Activated CD4-positive, CD25-positive, alpha-beta regulatory T cell treated with anti-CD3 and anti-CD28 coated beads, Interleukin-2, amount 50 U/mL, for 16 hours (primary cell): ENCODE measurements around the gene CCDC192.
"Not testable (repeated sequence)": the region's sequence is repeated elsewhere in the genome, so short reads cannot be mapped to it uniquely, and the experiment has no call there.

Experiments used
- DNase-seq: peaks from one replicate; pipeline ENCODE4 v3.0.0-alpha.2; 2020; ENCODE audit warnings: low read depth, low spot score

The CCDC192 gene

DNA sequence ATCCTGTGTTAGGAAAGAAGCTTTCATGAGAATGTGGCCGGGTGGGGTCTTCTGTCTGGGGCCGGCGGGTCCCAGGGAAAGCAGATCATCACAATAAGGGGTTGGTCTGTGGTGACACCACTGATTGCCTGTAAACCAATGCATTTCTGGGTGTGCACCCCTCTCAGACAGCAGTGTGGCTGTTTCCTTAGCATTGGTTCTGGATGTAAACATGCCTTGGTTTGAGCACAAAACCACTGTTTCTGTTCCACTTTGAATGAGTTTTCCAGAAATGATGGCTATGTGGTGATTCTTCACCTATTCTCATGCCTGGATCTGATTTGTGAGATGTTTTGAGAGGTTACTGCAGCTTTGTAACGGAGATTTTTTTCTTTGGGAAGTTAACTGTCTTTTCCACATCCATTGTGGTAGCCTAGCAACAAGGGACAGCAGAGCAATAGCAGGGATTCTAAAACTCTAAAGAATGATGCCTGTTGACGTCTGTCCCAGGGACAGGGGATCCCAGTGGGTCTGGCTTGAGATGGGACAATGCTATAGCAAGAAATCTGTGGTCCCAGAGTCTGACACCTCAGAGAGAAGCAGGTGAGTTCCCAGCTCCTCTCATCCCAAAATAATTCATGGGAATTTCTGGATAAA lies at the start of gene CCDC192:
CCDC192 (plus strand) TSS at position 466 of the 636 bp plus-strand sequence; CDS start at position 521, 55 bp downstream.
- no peak for DNase-seq

GRCh38 chr5:127656825-127657224 lies 46.4 kb upstream of the CCDC192 start:
- DNase-seq: no peak

GRCh38 chr5:127660047-127660733 lies 43.0 kb upstream of the CCDC192 start:
- no peak for DNase-seq

DNA sequence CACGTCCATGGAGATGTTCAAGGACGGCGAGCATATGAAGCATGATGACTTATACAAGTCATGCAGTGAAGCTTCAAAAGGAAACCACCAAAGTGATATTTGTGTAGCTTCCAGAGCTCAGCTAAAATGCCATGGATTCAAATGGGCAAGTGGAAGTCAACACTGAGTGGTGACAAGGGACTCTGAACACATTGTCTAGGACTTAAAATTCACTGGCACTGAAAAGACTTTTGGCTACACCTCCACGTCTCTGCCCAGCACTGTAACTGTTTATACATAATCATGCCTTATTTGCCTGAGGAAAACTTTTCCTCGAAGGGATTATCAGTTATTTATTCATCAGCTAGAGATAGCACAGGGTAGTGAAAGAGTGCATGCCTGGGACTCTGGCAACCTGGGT lies 39.1 kb upstream of the CCDC192 start:
- no peak for DNase-seq

DNA sequence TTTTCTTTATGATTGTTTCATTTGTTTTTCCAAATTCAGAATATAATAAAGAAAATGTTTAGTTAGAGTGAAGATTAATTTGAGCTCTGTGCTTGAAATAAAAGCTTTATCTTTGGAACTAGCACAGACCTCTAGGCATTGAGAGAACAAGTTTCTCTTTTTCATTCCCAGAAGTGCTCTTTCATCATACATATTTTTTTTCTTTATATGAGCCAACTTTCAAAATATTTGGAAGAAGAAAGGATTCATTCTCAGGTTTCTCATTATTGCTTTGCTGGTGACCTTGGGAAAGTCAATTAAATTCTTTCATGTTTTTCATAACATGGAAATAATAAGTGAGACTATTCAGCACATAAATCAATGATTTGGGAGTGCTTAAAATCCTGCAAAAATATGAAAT lies 37.5 kb upstream of the CCDC192 start:
- DNase-seq: no peak

DNA sequence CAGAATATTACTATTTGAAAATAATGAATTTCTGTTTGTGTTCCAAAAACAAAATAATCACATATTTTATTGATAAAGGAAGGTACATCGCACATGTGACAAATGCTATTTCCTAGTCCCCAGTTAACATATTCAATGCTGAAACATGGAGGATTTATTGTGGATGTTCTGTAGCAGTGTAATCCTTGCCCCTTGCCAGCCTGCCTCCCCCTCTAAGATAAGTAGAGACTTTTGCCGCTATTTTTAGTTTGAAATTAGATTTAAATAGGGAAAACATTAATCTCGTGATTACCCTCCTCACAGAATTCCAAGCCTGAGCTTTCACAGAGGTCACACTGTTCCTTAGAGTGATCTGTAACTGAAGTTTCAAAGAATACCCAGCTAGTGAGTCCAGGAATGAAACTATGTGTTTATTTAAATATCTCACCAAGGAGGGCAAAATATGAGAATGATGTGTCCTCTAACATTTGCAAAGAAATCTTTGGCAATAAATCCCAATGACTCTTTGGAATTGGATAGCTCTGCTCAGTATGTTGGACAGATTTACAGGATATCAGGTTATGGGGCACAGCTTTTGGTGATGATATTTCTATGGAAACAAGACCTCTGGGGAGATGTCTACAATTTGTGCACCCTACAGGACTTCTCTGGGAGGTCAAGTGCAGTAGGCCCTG lies 37.0 kb upstream of the CCDC192 start:
- no peak for DNase-seq

DNA sequence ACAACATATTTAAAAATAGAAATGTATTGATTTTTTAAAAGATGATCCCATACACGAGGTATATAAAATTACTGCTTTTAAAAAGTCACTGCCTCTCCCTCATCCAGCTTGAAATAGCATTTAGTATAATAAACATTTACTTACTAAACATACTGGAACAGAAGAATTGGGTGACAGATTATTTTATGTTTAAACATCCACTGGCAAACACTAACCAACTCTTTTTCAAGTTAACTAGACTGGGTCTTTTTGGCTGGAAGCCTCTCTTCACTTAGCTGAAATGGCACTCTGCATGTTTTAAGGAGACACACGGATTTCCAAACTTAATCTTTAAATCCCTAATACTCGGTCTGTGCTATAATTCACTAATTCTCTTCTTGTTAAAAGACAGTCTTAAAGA lies 35.3 kb upstream of the CCDC192 start:
- no peak for DNase-seq

- DNase-seq: no peak
Observed at GRCh38 chr5:127671218-127671617, 32.0 kb upstream of the CCDC192 start.

GRCh38 chr5:127673117-127673800 lies 29.9 kb upstream of the CCDC192 start:
- DNase-seq: no peak

GRCh38 chr5:127676951-127677350 lies 26.2 kb upstream of the CCDC192 start:
- DNase-seq: not testable (repeated sequence)

GRCh38 chr5:127679691-127680330 lies 23.4 kb upstream of the CCDC192 start:
- DNase-seq: not testable (repeated sequence)

DNA sequence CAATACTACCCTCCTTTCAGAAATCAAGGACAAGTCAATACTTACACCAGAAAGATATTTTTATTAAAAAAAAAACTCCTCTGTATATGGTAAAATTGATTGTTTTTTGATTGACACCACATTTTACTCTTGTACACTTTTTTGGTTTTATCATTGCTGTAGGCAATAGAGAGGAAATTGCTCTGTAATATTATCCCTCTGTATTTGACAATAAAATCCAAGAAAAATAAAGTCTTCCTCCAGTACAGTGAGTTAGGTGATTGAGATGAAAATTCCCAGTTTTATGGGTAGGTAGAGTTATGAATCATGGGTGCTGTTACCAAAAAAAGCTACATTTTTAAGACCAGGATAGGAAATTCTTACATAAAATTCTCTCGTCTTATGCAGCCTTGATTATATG lies 22.6 kb upstream of the CCDC192 start:
- no peak for DNase-seq

- no peak for DNase-seq
Observed at GRCh38 chr5:127683008-127683407, 20.2 kb upstream of the CCDC192 start.

- no peak for DNase-seq
Observed at GRCh38 chr5:127684726-127685467, 18.3 kb upstream of the CCDC192 start.

GRCh38 chr5:127685662-127686061 lies 17.5 kb upstream of the CCDC192 start:
- no peak for DNase-seq

- no peak for DNase-seq
Observed at GRCh38 chr5:127686424-127686823, 16.8 kb upstream of the CCDC192 start.

DNA sequence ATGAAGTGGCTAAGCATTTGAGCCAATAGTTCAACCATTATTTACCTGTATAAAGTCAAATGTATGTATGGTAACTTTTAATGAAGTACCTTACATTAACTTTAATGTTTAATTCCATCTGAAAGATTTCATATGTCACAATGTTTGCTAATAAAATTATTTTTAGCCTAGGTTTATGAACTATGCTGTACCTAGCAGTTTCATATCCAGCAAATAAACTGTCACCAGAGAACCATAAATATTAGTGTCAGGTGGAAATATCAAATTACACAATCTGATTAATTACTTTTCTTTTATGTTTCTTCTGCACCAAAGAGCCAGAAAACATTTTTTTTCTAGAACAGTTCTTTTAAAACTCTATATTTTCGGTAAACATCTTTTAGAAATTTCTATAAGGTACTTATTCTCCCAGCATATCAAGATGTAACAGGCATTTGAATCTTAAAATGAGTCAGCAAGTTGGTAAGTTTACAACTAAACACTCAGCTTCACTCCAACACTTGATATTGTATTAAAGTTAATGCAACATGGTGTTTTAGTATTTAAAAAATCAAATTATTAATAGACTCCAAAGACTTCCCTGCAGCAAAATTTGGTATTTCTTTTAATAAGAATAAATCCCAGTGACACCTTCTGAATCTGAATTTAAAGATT lies 8.5 kb upstream of the CCDC192 start:
- DNase-seq: no peak

GRCh38 chr5:127695346-127695745 lies 7.8 kb upstream of the CCDC192 start:
- no peak for DNase-seq

- DNase-seq: no peak
Observed at GRCh38 chr5:127696683-127697082, 6.5 kb upstream of the CCDC192 start.

- DNase-seq: no peak
Observed at GRCh38 chr5:127697894-127698600, 5.1 kb upstream of the CCDC192 start.
